HG03571 (cell line): ENCODE measurements around the gene MAGEA2.
"Not testable (repeated sequence)": the region's sequence is repeated elsewhere in the genome, so short reads cannot be mapped to it uniquely, and the experiment has no call there.

Experiments
- ATAC-seq: cut with Tn5 transposase; IDR thresholded peaks from one replicate; pipeline ENCODE4 v1.9.1; 2021; ENCODE audit not compliant: unreplicated experiment

Gene MAGEA2

GRCh38 chrX:152713195-152713594 lies 40.4 kb downstream of the MAGEA2 start:
- ATAC-seq: not testable (repeated sequence)

DNA sequence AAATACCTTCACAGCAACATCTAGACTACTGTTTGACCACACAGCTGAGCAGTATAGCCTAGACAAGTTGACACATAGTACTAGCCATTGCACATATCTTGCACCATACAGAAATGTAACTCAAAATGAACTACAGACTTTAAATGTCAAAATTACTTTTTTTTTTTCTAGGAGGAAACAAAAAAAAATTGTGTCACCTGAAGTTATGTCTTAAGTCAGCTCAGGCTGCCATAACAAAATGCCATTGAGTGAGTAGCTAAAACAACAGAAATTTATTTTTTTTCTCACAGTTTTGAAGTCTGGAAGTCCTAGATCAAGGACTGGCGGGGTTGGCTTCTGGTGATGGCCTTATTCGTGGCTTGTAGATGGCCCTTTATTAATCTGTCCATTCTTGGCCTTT lies 44.5 kb downstream of the MAGEA2 start, which contains the start of gene CSAG2:
Gene CSAG2 (minus strand): TSS at position 101 of the 400 bp plus-strand sequence. CDS start 161 bp downstream, outside the sequence.
- not testable (repeated sequence) for ATAC-seq

DNA sequence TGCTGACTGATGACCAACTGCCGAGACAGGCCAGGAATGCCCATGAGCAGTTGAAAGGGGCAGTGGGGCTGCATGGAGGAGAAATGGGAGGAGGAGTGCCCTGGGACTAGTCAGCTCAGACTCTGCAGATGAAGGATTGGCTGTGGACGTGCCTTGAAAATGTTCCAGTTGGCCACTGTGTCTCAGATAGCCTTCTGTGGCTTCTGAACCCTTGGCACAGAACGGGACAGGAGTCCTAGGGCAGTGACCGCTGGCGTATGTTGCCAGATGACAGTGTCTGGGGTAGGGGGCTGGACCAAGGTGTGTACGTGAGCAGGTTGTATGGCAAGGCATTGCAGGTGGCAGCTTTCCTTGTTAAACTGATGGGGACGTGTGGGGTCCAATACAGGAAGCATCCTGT lies 47.1 kb downstream of the MAGEA2 start:
- ATAC-seq: not testable (repeated sequence)

DNA sequence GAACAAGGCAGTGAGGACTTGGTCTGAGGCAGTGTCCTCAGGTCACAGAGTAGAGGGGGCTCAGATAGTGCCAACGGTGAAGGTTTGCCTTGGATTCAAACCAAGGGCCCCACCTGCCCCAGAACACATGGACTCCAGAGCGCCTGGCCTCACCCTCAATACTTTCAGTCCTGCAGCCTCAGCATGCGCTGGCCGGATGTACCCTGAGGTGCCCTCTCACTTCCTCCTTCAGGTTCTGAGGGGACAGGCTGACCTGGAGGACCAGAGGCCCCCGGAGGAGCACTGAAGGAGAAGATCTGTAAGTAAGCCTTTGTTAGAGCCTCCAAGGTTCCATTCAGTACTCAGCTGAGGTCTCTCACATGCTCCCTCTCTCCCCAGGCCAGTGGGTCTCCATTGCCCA lies 53.3 kb downstream of the MAGEA2 start:
- ATAC-seq: not testable (repeated sequence)
